ENCODE measurements around the gene ASH1L.
"Not testable (repeated sequence)": the region's sequence is repeated elsewhere in the genome, so short reads cannot be mapped to it uniquely, and the experiment has no call there.

The ASH1L gene

DNA sequence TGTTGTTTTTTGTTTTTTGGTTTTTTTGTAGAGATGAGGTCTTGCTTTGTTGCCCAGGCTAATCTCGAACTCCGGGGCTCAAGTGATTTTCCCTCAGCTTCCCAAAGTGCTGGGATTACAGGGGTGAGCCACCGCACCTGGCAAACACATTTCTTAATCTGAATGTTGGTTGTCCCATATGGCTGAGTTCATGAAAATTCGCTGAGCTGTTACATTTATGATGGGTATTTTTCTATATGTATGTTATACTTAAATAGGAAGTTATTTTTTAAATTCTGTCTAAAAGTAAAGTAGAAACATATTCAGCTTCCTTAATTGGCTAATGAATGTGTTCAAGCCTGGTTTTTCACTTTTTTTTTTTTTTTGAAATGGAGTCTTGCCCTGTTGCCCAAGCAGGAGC is 75.1 kb downstream of the ASH1L start:
- no peak for DNase-seq (ENCODE audit: low read depth)

DNA sequence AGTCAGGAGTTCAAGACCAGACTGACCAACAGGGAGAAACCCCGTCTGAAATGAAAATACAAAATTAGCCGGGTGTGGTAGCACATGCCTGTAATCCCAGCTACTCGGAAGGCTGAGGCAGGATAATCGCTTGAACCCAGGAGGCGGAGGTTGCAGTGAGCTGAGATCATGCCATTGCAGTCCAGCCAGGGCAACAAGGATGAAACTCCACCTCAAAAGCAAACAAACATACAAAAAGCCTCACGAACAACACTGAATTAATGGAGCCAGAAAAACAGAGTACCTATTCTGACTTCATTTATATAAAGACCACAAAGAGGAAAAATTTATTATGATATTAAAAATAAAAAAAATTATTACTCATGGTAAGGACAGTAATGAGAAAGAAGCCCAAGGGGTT is 75.7 kb downstream of the ASH1L start:
- not testable (repeated sequence) for DNase-seq (ENCODE audit: low read depth)

DNA sequence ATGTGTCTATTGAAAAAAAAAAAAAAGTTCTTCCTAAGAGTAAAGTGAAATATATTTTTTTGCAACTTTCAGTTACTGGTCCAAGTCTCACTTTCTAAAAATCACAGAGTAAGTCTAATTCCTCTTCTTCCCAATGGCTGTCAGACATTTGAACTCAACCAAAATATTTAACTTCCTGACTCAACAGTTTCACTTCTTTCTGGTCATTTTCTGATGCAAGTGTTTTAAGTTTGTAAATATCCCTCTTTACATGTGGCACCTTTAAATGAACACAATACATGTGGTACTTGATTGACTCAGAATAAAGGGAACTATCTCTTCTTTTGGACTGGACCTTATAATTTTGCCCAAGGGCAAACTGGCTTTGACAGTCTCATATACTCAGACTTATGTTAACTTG is 76.7 kb downstream of the ASH1L start:
- no peak for DNase-seq (ENCODE audit: low read depth)

DNA sequence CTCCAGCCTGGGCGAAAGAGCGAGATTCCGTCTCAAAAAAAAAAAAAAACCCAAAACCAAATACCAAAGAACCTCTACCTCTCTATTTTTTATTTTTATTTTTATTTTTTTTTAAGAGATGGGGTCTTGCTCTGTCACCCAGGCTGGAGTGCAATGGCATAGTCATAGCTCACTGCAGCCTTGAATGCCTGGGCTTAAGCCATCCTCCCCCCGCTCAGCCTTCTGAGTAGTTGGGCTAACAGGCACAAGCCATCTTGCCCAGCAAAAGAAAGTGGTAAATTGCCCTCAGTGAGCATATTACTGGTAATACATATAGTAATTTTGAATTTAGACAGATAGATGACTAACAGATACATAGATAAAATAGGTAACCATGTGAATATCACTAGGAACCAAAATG is 77.4 kb downstream of the ASH1L start:
- no peak for DNase-seq (ENCODE audit: low read depth)

DNA sequence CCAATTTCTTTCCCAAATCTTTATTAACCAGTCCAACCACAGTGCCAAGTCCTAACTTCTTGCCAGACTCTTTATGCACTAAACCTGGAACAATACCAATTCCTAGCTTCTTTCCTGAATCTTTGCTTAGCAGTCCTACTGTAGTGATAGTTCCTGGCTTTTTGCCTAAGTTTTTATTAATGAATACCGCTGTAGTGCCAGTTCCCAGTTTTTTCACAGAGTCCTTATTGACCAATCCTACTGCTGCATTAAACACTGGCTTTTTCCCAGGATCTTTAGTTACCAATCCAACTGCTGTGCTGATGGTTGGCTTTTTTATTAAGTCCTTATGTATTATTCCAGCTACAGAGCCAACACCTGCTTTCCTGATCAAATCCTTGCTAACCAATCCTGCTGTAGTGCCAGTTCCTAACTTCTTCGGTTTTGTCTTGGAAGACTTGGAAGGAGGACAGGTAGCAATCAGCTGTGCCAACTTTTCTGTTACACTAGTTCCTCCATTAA is 80.8 kb downstream of the ASH1L start:
- DNase-seq (ENCODE audit: low read depth) = no peak

DNA sequence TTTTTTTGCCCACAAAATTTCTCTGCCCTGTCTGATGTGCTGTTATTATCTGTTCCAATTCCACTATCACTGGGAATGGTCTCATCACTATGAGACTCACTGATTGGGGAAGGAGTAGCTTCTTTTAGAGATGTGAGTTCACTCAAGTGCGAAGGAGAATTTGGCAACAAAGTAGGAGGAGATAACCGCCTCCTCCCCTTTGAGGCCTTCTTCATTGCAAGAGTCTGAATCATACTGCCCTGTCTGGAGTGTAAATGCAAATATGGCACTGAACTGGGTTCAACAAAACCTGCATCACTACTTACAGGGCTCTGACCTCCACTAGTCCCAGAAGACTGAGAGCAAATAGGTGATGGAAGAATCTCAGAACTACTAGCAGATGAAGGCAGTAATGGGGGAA is 83.4 kb downstream of the ASH1L start:
- DNase-seq (ENCODE audit: low read depth) = peak; percentile 74

DNA sequence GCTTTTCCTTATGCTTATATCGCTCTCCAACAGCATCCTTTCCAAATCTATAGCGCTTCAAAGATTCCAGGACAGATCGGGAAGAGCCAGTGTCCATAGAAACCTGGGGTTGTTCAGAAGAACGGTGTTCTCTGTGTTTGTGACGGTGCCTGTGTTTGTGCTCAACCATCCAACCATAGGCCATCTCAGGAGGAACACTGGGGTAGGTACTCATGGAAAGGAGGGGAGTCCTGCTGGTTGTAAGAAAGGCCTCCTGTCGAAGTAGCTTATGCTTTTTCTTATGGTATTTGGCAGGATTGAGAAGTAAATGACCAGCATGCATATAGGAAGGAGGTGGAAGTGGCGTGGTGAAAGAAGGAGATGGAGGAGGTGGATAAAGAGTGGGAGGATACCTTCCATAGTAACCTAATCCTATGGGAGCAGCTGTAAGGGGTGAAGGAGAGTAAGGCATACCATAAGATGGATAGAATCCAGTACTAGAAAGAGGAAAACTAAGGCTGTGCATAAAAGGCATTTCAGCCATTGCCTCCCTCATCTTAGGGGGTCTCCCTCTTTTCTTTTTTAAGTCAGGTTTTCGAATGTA is 84.2 kb downstream of the ASH1L start:
- no peak for DNase-seq (ENCODE audit: low read depth)

DNA sequence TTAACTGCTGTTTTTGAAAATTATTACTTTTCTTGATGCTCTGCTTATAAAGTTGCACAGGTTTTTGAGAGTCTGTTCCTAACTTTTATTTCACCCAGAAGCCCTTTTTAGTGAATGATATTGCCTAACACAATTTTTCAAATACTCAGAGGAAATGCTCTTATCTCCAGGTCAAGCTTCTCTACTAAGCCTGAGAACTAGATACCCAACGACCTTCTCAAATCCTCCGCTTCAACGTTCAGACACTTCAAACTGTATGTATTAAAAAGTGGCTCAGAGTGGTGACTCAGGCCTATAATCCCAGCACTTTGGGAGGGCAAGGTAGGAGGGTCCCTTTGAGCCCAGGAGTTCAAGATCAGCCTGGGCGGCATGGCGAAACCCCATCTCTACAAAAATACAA is 88.5 kb downstream of the ASH1L start:
- no peak for DNase-seq (ENCODE audit: low read depth)

DNA sequence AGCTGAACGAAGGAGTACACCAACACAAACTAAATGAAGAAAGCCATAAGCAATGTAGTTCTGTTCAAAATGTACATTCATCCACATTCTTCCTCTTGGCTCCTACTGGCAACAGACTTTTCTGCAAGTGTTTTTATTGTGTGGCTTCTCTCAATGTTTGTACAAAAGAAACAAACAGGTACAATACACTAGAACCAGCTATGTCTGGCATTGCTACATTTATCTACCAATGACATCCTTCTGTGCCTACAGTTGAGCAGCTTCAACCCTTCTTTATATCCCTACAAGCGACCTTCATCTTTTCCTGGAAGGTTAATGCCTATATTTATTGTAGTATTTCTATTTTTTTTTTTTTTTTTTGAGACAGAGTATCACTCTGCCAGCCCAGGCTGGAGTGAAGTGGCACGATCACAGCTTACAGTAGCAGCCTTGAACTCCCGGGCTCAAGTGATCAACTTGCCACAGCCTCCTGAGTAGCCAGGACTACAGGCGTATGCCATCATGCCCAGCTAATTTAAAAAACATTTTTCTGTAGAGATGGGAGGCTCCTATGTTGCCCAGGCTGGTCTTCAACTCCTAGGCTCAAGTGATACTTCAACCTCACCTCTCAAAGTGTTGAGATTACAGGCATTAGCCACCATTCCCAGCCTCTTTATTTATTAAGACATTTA is 89.3 kb downstream of the ASH1L start:
- DNase-seq (ENCODE audit: low read depth) = no peak

DNA sequence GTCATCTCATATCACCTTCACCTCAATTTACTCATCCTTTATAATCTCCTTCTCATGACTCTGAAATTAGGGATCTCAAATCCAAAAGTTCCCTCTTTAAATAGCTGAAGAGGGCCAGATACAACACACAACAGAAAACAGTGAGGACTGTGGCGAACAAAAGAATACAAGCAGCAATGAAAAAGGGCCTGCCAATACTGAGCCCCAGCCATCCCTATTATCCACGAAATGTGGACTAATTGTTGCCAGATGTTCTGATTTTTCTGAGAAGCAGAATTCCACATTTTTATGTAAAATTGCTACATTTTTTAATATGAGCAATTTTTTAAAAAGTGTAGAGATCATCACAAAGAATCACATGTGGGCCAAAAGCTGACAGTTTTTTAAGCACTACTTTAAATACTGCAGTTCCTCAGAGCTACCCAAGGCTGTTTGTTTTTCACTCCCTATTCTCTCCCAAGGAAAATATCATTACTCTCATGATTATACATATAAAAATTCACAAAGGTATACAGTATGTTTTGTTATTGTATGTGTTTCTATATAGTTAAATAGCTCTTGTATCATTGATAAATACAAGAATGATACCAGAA is 90.0 kb downstream of the ASH1L start:
- no peak for DNase-seq (ENCODE audit: low read depth)

DNA sequence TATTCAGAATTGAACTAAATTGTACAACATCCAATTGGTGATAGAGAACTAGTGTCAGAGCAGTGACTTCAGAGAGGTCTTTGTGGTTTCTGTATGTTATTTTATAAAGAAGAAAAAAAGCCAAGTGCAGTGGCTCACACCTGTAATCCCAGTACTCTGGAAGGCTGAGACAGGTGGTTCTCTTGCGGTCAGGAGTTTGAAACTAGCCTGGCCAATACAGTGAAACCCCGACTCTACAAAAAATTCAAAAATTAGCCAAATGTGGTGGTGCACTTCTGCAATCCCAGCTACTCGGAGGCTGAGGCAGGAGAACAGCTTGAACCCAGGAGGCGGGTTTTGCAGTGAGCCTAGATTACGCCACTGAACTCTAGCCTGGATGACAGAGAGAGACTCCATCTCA is 90.7 kb downstream of the ASH1L start:
- no peak for DNase-seq (ENCODE audit: low read depth)

DNA sequence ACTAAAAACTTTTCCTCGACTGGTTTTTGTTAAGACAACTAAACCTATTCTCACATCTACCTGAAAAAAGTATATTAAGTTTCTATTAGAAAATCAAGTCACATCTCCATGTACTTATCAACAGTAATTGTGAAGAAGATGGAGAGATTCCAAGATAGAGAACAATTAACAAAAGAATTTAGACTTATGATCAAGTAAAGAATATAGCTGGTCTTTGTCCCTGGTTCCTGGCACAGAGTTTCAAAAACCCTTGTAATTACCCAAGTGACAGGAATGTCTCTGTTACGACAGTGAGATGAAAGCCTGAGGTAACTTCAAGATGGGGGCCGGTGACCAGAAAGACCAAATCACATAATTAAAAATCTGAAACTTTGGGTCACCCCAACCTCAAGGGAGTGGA is 91.6 kb downstream of the ASH1L start:
- DNase-seq (ENCODE audit: low read depth) = no peak

DNA sequence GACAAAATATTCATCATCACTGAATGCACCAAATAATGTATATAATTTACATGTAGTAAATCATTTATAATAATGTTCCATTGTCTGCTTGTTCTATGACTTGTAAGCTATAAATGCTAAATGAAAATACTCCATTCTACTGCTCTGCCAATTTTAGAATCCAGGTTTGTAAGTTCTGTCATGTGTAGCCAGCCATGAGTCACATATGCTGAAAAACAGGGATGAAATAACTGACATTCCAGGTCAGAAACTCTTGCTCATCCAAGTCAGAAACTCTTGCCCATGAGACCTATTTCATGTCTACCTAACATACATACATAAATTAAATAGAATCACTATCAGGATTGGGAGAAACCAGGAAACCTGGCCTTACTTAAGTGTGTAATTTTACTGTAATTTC is 95.6 kb downstream of the ASH1L start:
- DNase-seq (ENCODE audit: low read depth) = peak; percentile 84

DNA sequence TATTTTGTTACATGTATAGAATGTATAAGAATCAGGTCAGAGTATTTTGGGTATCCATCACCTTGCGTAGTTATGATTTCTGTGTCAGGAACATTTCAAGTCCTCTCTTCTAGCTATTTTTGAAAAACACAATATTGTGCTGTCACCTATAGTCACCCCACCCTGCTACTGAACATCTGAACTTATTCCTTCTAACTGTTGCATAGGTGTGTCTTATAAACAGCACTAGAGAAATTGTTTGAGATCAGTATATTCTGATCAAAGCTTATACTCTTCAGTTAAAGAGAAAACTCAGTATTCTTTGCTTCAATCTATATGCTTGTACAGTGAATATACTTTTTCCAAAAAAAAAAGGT is 96.0 kb downstream of the ASH1L start:
- DNase-seq (ENCODE audit: low read depth) = no peak

DNA sequence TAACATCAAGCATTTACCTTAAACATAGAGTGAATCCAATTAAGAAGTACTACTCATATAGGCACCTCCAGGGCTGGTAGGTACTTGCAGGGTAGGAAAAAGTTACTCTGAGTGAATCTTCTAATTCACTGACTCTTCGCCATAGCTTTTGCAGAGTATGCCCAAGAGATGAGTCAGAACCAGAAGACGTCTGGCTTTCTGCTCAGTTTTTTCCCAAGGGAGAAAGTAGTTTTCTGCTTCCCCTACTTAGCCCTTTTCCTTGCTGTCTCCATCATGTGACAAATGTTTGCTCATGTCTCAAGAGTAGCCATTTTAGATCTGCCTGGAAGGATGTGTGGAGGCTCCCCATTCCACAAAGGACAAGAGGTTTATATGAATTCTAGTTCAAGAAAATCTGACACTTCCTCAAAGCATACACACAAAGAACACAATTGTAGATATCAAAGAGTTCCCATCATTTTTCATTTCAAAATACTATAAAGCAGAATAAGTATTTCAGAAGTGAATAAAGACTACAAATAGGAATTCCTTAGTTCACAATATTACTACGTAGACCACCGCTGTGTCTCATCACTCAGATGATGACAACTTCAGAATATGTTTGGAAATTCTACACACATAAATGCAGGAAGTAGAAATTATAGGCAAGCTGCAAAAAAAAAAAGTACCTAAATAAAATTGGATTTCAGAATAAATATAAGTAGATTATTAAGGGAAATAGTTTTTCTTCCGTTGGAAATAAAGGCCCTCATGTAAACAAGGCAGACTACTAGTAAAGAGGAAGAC is 98.5 kb downstream of the ASH1L start:
- peak; percentile 85 for DNase-seq (ENCODE audit: low read depth)

DNA sequence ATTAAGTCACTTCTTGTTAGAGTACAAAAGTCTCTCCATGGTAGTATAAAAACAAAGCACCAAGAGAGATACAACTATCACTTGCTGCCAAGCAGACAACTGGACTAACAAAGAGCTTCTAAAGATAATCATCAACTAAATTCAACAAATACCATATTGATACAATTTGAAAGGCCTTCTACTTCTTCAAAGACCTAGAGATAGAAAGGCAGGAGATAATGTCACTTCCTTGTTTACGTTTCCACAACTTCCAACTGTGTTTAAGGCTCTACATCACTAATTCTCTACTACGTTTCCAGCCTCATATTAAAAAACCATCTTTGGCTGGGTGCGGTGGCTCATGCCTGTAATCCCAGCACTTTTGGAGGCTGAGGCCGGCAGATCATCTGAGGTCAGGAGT is 104.5 kb downstream of the ASH1L start:
- DNase-seq (ENCODE audit: low read depth) = no peak

DNA sequence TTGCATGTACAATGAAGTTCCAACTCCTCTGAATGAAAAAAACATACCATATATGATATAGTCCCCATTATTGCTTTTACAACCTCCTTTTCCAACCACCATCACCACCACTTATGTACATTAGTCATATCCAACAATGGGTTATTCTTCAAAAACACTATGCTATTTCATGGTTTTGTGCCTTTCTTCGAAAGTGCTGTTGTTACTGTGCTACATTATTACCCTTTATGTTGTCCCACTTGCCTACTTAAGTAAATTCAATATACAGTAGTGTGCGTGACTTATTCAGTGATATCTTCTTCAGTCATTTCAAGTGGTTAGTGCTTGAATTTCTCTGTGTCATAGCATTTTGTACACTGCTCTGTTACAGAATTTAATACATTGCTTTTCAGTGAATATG is 105.3 kb downstream of the ASH1L start:
- DNase-seq (ENCODE audit: low read depth) = no peak

DNA sequence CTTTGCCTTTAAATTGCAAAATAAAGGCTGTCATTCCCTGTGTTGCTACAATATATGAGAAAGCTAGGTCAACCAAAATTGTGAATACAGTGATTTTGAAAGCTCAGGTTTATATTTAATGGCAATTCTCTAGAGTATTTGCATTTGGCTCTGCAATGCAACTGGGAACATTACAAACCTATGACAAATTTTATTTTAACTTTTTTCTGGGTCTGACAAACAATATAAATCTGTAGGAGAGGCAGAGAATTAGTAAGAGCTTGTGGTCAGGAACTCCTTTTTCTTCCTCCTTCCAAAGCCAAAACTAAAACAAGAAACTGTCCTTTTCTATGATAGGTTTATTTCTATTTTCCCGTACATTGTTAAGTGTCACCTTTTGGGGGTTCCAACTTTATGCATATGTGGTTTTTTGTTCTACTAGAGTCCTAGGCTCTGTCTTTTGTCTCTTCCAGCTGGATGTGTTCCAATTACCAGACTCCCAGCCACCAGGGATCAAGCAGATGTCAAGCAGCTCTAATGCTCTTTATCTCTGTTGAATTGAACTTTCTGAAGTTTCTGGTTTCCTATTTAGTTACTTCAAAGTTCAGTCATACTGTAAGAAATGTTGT is 106.9 kb downstream of the ASH1L start:
- peak; percentile 34 for DNase-seq (ENCODE audit: low read depth)

DNA sequence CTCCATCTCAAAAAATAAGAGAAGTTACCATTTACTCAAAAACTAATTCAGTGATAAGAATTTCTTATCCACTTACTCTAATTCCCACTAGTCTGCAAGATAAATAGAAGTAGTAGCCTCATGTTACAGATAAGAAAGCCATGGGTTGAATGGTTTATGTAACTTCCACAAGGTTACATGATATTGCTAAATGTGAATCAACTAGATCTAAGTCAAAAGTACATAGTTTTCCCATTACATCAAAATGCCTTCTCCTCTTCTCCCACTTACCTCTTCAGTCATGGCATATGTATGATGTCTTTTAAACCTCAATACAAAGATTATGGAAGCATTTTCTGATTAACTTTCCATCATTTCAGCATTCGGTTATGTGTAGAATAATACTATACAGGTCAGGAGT is 108.5 kb downstream of the ASH1L start:
- DNase-seq (ENCODE audit: low read depth) = peak; percentile 27

DNA sequence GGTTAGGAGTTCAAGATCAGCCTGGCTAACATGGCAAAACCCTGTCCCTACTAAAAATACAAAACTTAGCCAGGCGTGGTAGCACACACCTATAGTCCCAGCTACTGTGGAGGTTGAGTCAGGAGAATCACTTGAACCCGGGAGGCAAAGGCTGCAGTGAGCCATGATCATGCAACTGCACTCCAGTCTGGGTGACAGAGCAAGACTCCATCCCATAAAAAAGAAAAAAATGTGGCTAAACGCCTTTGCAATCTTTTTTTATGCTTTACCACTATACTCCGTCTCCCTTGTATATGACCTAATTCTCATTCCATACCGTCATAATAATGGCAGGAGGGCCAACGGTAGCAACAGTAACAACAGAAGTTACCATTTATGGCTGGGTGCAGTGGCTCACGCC is 109.5 kb downstream of the ASH1L start:
- no peak for DNase-seq (ENCODE audit: low read depth)

DNA sequence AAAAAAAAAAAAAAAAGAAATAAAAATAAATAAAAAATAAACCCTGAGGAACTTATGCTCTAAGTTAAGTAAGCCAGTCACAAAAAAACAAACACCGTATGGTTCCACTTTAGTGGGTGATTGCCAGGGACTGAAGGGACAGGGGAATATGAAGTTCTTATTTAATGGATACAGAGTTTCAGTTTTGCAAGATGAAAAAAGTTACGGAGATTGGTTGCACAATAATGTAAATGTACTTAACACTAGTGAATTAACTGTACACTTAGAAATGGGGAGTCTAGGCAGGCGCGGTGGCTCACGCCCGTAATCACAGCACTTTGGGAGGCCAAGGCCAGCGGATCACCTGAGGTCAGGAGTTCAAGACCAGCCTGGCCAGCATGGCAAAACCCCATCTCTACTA is 111.4 kb downstream of the ASH1L start:
- no peak for DNase-seq (ENCODE audit: low read depth)

DNA sequence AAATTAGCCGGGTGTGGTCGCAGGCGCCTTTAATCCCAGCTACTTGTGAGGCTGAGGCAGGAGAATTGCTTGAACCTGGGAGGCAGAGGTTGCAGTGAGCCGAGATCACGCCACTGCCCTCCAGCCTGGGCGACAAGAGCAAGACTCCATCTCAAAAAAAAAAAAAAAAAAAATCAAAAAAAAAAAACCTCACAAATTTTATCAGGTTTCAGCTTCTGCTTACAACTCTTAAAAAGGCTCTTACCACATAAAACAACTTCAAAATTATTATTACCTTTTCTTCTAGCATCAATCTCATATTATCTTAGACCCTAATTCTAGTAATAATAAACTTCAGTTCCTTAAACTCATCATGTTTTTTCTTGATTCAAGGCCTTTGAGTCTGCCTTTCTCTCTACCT is 120.2 kb downstream of the ASH1L start:
- DNase-seq (ENCODE audit: low read depth) = not testable (repeated sequence)

DNA sequence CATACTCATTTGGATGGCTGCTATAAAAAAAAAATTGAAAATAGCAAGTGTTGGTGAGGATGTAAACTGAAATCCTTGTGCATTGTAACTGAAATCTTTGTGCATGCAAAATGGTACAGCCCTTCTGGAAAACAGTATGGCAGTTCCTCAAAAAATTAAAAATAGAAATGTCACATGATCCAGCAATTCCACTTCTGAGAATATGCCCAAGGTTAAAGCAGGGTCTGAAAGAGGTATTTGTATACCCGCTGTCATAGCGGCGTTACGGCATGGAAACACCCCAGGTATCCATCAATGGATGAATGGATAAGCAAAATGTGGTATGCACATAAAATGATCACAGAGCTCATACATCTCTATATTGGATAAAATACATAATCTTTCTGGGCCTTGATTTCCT is 125.2 kb downstream of the ASH1L start:
- no peak for DNase-seq (ENCODE audit: low read depth)
